ENCODE measurements around the gene XIST. TPM values are rescaled to one million over a fixed set of nuclear protein-coding genes. Genes with fewer than 3 reads are reported as not detected.

XIST gene
- total and polyA plus RNA-seq, 9 of the 15 experiments (the other 6 are each of a cell fraction or from before 2014, with no cell fraction given): 22.4 to 160 (median 55.5) TPM

DNA sequence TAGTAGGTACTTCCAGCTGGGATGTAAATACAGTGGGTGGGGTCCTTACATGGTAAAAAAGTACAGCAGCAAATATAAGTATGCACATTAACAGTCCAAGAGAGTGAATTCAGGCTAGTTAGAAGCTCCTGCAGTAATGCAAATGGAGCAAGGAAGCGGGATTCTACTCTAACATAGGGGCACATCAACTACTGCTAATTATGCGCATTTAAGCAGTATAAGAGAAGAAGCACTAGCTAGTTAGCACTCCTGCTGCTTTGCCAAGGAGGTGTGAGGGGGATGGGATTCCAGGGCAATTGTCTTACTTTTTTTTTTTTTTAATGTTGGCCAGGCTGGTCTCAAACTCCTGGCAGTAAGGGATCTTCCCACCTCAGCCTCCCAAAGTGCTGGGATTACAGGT, 5.4 kb downstream of the XIST start (continued):
- TF ChIP-seq, protein P1, sequence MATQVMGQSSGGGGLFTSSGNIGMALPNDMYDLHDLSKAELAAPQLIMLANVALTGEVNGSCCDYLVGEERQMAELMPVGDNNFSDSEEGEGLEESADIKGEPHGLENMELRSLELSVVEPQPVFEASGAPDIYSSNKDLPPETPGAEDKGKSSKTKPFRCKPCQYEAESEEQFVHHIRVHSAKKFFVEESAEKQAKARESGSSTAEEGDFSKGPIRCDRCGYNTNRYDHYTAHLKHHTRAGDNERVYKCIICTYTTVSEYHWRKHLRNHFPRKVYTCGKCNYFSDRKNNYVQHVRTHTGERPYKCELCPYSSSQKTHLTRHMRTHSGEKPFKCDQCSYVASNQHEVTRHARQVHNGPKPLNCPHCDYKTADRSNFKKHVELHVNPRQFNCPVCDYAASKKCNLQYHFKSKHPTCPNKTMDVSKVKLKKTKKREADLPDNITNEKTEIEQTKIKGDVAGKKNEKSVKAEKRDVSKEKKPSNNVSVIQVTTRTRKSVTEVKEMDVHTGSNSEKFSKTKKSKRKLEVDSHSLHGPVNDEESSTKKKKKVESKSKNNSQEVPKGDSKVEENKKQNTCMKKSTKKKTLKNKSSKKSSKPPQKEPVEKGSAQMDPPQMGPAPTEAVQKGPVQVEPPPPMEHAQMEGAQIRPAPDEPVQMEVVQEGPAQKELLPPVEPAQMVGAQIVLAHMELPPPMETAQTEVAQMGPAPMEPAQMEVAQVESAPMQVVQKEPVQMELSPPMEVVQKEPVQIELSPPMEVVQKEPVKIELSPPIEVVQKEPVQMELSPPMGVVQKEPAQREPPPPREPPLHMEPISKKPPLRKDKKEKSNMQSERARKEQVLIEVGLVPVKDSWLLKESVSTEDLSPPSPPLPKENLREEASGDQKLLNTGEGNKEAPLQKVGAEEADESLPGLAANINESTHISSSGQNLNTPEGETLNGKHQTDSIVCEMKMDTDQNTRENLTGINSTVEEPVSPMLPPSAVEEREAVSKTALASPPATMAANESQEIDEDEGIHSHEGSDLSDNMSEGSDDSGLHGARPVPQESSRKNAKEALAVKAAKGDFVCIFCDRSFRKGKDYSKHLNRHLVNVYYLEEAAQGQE (IDR thresholded peaks at IDR 0.05; ENCODE audit: borderline replicate concordance): no peak
- TF ChIP-seq, protein P1 (CRISPR knock-in tag; IDR thresholded peaks at IDR 0.05; ENCODE audit: low read depth): no peak
- TF ChIP-seq PHF8 (IDR thresholded peaks at IDR 0.05; ENCODE audit: borderline replicate concordance, low read length) (no peak), ZNF668 (CRISPR knock-in tag; IDR thresholded peaks at IDR 0.05) (no peak)
- TF ChIP-seq, protein P2, sequence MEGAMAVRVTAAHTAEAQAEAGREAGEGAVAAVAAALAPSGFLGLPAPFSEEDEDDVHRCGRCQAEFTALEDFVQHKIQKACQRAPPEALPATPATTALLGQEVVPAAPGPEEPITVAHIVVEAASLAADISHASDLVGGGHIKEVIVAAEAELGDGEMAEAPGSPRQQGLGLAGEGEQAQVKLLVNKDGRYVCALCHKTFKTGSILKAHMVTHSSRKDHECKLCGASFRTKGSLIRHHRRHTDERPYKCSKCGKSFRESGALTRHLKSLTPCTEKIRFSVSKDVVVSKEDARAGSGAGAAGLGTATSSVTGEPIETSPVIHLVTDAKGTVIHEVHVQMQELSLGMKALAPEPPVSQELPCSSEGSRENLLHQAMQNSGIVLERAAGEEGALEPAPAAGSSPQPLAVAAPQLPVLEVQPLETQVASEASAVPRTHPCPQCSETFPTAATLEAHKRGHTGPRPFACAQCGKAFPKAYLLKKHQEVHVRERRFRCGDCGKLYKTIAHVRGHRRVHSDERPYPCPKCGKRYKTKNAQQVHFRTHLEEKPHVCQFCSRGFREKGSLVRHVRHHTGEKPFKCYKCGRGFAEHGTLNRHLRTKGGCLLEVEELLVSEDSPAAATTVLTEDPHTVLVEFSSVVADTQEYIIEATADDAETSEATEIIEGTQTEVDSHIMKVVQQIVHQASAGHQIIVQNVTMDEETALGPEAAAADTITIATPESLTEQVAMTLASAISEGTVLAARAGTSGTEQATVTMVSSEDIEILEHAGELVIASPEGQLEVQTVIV (CRISPR knock-in tag; IDR thresholded peaks at IDR 0.05; ENCODE audit: borderline replicate concordance): no peak
- TF ChIP-seq, protein P3, sequence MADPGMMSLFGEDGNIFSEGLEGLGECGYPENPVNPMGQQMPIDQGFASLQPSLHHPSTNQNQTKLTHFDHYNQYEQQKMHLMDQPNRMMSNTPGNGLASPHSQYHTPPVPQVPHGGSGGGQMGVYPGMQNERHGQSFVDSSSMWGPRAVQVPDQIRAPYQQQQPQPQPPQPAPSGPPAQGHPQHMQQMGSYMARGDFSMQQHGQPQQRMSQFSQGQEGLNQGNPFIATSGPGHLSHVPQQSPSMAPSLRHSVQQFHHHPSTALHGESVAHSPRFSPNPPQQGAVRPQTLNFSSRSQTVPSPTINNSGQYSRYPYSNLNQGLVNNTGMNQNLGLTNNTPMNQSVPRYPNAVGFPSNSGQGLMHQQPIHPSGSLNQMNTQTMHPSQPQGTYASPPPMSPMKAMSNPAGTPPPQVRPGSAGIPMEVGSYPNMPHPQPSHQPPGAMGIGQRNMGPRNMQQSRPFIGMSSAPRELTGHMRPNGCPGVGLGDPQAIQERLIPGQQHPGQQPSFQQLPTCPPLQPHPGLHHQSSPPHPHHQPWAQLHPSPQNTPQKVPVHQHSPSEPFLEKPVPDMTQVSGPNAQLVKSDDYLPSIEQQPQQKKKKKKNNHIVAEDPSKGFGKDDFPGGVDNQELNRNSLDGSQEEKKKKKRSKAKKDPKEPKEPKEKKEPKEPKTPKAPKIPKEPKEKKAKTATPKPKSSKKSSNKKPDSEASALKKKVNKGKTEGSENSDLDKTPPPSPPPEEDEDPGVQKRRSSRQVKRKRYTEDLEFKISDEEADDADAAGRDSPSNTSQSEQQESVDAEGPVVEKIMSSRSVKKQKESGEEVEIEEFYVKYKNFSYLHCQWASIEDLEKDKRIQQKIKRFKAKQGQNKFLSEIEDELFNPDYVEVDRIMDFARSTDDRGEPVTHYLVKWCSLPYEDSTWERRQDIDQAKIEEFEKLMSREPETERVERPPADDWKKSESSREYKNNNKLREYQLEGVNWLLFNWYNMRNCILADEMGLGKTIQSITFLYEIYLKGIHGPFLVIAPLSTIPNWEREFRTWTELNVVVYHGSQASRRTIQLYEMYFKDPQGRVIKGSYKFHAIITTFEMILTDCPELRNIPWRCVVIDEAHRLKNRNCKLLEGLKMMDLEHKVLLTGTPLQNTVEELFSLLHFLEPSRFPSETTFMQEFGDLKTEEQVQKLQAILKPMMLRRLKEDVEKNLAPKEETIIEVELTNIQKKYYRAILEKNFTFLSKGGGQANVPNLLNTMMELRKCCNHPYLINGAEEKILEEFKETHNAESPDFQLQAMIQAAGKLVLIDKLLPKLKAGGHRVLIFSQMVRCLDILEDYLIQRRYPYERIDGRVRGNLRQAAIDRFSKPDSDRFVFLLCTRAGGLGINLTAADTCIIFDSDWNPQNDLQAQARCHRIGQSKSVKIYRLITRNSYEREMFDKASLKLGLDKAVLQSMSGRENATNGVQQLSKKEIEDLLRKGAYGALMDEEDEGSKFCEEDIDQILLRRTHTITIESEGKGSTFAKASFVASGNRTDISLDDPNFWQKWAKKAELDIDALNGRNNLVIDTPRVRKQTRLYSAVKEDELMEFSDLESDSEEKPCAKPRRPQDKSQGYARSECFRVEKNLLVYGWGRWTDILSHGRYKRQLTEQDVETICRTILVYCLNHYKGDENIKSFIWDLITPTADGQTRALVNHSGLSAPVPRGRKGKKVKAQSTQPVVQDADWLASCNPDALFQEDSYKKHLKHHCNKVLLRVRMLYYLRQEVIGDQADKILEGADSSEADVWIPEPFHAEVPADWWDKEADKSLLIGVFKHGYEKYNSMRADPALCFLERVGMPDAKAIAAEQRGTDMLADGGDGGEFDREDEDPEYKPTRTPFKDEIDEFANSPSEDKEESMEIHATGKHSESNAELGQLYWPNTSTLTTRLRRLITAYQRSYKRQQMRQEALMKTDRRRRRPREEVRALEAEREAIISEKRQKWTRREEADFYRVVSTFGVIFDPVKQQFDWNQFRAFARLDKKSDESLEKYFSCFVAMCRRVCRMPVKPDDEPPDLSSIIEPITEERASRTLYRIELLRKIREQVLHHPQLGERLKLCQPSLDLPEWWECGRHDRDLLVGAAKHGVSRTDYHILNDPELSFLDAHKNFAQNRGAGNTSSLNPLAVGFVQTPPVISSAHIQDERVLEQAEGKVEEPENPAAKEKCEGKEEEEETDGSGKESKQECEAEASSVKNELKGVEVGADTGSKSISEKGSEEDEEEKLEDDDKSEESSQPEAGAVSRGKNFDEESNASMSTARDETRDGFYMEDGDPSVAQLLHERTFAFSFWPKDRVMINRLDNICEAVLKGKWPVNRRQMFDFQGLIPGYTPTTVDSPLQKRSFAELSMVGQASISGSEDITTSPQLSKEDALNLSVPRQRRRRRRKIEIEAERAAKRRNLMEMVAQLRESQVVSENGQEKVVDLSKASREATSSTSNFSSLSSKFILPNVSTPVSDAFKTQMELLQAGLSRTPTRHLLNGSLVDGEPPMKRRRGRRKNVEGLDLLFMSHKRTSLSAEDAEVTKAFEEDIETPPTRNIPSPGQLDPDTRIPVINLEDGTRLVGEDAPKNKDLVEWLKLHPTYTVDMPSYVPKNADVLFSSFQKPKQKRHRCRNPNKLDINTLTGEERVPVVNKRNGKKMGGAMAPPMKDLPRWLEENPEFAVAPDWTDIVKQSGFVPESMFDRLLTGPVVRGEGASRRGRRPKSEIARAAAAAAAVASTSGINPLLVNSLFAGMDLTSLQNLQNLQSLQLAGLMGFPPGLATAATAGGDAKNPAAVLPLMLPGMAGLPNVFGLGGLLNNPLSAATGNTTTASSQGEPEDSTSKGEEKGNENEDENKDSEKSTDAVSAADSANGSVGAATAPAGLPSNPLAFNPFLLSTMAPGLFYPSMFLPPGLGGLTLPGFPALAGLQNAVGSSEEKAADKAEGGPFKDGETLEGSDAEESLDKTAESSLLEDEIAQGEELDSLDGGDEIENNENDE (IDR thresholded peaks at IDR 0.05; ENCODE audit: low read depth, low read length): no peak

Data from K562 (cell line).